MM.1S (cell line): ENCODE results near the gene GPR137.

Experiments used
- CTCF ChIP-seq: fragments of 300-600 bp; sonication (generic); IDR thresholded peaks from 2 replicates; pipeline ENCODE4 v1.5.1; 2016; ENCODE audit warnings: antibody characterized with exemption, low read length, mixed read lengths
- EZH2phosphoT487 ChIP-seq: fragments of 300-600 bp; sonication (generic); IDR thresholded peaks from 2 replicates; pipeline ENCODE4 v1.6.1; 2018; ENCODE audit warnings: antibody characterized with exemption, low read length

GRCh38 chr11:64298966-64299846 lies 13.6 kb downstream of the GPR137 start:
- no peak for TF ChIP-seq CTCF
- no peak for TF ChIP-seq EZH2phosphoT487
